Measurements from ENCODE around the gene XIRP2.

The XIRP2 gene

DNA sequence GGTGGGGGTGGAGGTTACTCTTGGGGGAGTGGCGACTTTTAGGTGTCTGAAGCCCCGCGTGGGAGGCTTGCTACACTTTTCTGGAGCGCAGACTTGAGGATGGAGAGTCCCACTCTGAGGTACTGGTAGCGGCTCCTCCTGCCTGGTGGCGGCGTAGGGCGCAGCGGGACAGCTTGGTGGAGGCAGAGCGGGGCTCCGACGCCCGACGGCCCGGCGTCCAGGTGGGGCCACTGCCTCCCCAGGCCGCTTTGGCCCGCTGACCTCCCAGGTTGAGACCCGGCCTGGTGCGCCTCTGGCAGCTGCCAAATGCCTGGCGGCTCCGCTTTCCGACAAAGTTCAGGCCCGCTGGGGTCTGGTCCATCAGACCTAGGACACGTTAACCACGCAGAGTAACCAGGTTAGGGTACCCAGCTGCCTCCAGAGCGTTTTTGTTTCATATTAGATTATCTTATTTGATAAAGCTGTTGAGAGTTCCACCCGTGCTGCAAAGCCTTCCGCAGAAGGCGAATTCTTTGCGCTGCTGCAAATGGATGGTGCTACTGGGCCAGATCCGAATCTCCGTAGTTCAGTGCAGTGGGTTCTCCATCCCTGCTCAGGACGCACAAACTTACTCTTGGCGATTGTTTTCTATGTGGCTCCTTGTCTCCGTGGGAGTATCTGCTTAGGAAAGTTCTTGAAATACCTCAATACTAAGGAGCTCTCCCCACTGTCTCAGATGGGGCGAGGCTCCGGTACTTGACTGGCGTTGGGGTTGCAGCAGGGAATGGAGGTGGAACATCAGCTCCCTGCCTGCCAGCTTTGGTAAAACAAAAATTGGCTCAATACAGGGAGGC lies 405.9 kb downstream of the XIRP2 start:
- no peak for DNase-seq

DNA sequence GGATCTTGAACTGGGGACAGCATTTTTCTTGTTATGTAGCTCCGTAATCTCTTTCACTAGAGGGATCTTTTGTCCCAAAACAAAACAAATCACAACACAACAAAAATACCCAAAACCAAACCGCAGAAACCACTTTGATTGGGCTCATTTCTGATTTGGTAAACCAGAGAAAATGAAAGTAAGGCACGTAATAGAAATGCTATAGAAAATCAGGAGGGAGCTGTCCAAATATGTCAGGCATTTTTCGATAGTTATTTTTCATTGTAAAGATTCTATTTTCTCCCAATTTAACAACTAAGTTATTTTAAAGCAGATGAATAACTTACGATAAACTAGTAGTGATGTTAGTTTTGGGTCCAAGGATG lies 406.5 kb downstream of the XIRP2 start:
- no peak for DNase-seq

DNA sequence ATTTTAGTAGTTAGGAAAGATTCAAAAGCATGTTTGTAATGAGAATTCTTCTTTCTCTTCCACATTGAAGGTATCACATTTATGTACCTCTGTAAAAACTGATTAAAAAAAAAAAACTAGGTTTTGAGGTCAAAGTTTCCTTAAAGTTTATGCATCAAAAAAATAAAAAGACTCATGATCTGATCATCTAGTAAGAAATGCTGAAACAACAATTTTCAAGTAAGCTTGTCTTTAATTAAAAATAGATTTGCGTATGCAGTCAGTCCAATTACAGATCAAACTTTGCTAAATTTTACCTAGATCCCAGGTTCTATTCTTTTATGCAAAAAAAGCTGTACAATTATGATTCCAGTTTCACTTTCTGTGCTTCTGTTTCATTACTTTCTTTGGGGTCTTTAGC lies 409.0 kb downstream of the XIRP2 start:
- no peak for DNase-seq

DNA sequence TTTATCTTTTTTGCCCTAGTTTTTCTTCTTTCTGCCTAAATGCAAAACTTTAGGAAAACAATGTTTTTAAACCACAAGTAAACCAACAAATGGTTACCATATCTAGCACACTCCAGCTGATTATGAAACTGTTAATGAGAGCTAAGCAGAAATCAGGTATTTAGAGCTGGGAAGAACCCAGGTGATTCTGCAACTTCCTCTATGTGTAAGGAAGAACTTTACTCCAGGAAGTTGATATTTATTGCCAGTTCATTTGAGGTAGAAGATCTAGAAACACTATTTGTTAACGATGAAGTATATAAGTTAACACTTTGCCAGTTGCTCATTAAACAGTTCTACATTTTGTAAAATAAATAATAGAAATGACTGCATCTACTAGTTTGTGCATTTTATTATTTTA lies 409.7 kb downstream of the XIRP2 start:
- no peak for DNase-seq
